Activated B cell treated with CpG ODN at 0.5 μM for 24 hours (primary cell): ENCODE data around the gene RPL38. TPM values are rescaled to one million over a fixed set of nuclear protein-coding genes. Genes with fewer than 3 reads are reported as not detected.

Experiments
- ATAC-seq: fragments of 200-7000 bp; cut with Tn5 transposase; one replicate; pipeline ENCODE4 v1.10.0; 2021; ENCODE audit warnings: low read depth, mild to moderate bottlenecking, moderate library complexity
- CTCF ChIA-PET: fragments of 350-600 bp; sonication (Branson Sonifier 250); formaldehyde crosslinking; loops from one replicate; lab custom pipeline; 2021; ENCODE audit warnings: antibody characterized with exemption; lab: Charles Lee
- POLR2A ChIA-PET: fragments of 350-600 bp; sonication (Branson Sonifier 250); formaldehyde crosslinking; loops from one replicate; lab custom pipeline; 2021; ENCODE audit warnings: antibody characterized with exemption; lab: Charles Lee
- DNase-seq: peaks from one replicate; pipeline ENCODE4 v3.0.0; 2022
- H3K27ac Mint-ChIP-seq: one replicate; pipeline ENCODE4 v1.8.0; 2020; ENCODE audit warnings: mixed read lengths
- H3K27me3 Mint-ChIP-seq: one replicate; pipeline ENCODE4 v1.8.0; 2021; ENCODE audit warnings: mixed read lengths
- H3K36me3 Mint-ChIP-seq: one replicate; pipeline ENCODE4 v1.8.0; 2021; ENCODE audit warnings: low read depth, mixed read lengths
- H3K4me1 Mint-ChIP-seq: one replicate; pipeline ENCODE4 v1.8.0; 2021; ENCODE audit warnings: mixed read lengths
- H3K4me3 Mint-ChIP-seq: one replicate; pipeline ENCODE4 v1.8.0; 2020; ENCODE audit warnings: mild to moderate bottlenecking, mixed read lengths
- H3K9me3 Mint-ChIP-seq: one replicate; pipeline ENCODE4 v1.8.0; 2020; ENCODE audit warnings: mixed read lengths
- intact Hi-C: fragments of 100-400 bp; cut with micrococcal nuclease; formaldehyde crosslinking; loops from one replicate; pipeline ENCODE4 v1.15.1; 2024
- total RNA-seq: library from RNA; stranded (reverse); gene quantifications from 2 replicates; pipeline ENCODE4 v1.2.3, GENCODE V29; 2022
- TF ChIP-seq, protein P1 (sequence below): fragments of 200-600 bp; IDR thresholded peaks from one replicate; pipeline ENCODE4 v1.8.0; 2022; ENCODE audit warnings: antibody characterized with exemption, mild to moderate bottlenecking

Gene RPL38
- total RNA-seq, 1 donor from 2014 or later, result 1,330 TPM

- DNase-seq (no peak), ATAC-seq (no peak)
- H3K4me1 Mint-ChIP-seq, result no peaks in the 10 kb centered on the region
- no peak overlapping the region for H3K27ac Mint-ChIP-seq
- H3K4me3 Mint-ChIP-seq, result no peak overlapping the region
- H3K9me3 Mint-ChIP-seq, result no peaks in the 10 kb centered on the region
- no peaks in the 10 kb centered on the region for H3K36me3 Mint-ChIP-seq
- TF ChIP-seq, protein P1, sequence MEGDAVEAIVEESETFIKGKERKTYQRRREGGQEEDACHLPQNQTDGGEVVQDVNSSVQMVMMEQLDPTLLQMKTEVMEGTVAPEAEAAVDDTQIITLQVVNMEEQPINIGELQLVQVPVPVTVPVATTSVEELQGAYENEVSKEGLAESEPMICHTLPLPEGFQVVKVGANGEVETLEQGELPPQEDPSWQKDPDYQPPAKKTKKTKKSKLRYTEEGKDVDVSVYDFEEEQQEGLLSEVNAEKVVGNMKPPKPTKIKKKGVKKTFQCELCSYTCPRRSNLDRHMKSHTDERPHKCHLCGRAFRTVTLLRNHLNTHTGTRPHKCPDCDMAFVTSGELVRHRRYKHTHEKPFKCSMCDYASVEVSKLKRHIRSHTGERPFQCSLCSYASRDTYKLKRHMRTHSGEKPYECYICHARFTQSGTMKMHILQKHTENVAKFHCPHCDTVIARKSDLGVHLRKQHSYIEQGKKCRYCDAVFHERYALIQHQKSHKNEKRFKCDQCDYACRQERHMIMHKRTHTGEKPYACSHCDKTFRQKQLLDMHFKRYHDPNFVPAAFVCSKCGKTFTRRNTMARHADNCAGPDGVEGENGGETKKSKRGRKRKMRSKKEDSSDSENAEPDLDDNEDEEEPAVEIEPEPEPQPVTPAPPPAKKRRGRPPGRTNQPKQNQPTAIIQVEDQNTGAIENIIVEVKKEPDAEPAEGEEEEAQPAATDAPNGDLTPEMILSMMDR, result no peak
- intact Hi-C loops, result no loop called here
- POLR2A ChIA-PET, result no interaction called here
- no peaks in the 10 kb centered on the region for H3K27me3 Mint-ChIP-seq
- CTCF ChIA-PET, result no interaction called here
These were observed 49.6 kb downstream of the RPL38 start for GRCh38 chr17:74253036-74253435.

- no peak overlapping the region for H3K27ac Mint-ChIP-seq
- CTCF ChIA-PET, result no interaction called here
- POLR2A ChIA-PET, result no interaction called here
These were observed 53.8 kb downstream of the RPL38 start for GRCh38 chr17:74257311-74257710.

GRCh38 chr17:74259667-74260524, 56.4 kb downstream of the RPL38 start:
- ATAC-seq (no peak), DNase-seq (no peak)
- Mint-ChIP-seq H3K4me3 (no peak overlapping the region), H3K27ac (no peak overlapping the region), H3K27me3 (no peaks in the 10 kb centered on the region), H3K36me3 (no peaks in the 10 kb centered on the region), H3K4me1 (no peaks in the 10 kb centered on the region), H3K9me3 (no peaks in the 10 kb centered on the region)
- TF ChIP-seq, protein P1, result no peak
- CTCF ChIA-PET, result interaction anchor here (1.0 kb wide), 1 partner anchor 17 kb away, joined by 3 read pairs; no protein-coding TSS in a partner anchor
- POLR2A ChIA-PET, result no interaction called here
- intact Hi-C loops, result no loop called here

More at GRCh38 chr17:74257311-74257710, 53.8 kb downstream of the RPL38 start:
- intact Hi-C loops, result no loop called here
- no peaks in the 10 kb centered on the region for H3K4me1 Mint-ChIP-seq
- H3K36me3 Mint-ChIP-seq, result no peaks in the 10 kb centered on the region
- TF ChIP-seq, protein P1, result no peak
- no peak overlapping the region for H3K4me3 Mint-ChIP-seq
- H3K27me3 Mint-ChIP-seq, result no peaks in the 10 kb centered on the region
- no peaks in the 10 kb centered on the region for H3K9me3 Mint-ChIP-seq
- ATAC-seq (no peak), DNase-seq (no peak)

Other genes starting within 250 kb of the RPL38 start
- 2.9 and 3.8 TPM in 2 replicates for gene TTYH2, start 9.9 kb downstream of the RPL38 start, total RNA-seq
- gene DNAI2, start 70.6 kb downstream of the RPL38 start, total RNA-seq, result not detected in 2 replicates
- gene KIF19, start 122.5 kb downstream of the RPL38 start, total RNA-seq, result not detected in 2 replicates
- gene BTBD17, start 158.2 kb downstream of the RPL38 start, total RNA-seq, result not detected in 2 replicates
- gene GPR142, start 163.8 kb downstream of the RPL38 start, total RNA-seq, result not detected in 2 replicates
- gene GPRC5C, start 228.4 kb downstream of the RPL38 start, total RNA-seq, result 14.0 and 17.0 TPM in 2 replicates